IgD-negative memory B cell (primary cell): Measurements from ENCODE around the gene CYP19A1. TPM values are rescaled to one million over a fixed set of nuclear protein-coding genes. Genes with fewer than 3 reads are reported as not detected.

Experiments used
- H3K27ac Mint-ChIP-seq, 3 donors: one replicate each; pipeline ENCODE4 v1.8.0; 2020 to 2022; ENCODE audit warnings: mild to moderate bottlenecking in 3 of 3, mixed read lengths in 3 of 3, moderate library complexity in 1 of 3
- H3K27me3 Mint-ChIP-seq: one replicate; pipeline ENCODE4 v1.8.0; 2021; ENCODE audit warnings: mixed read lengths
- H3K36me3 Mint-ChIP-seq: one replicate; pipeline ENCODE4 v1.8.0; 2020; ENCODE audit warnings: mild to moderate bottlenecking, mixed read lengths
- H3K4me1 Mint-ChIP-seq, 3 donors: one replicate each; pipeline ENCODE4 v1.8.0; 2020 to 2022; ENCODE audit warnings: mixed read lengths in 3 of 3, mild to moderate bottlenecking in 1 of 3
- H3K4me3 Mint-ChIP-seq, 4 donors: one replicate each; pipeline ENCODE4 v1.8.0; 2020 to 2022; ENCODE audit warnings: mild to moderate bottlenecking in 4 of 4, mixed read lengths in 4 of 4, moderate library complexity in 3 of 4
- H3K9me3 Mint-ChIP-seq, 3 donors: one replicate each; pipeline ENCODE4 v1.8.0; 2020 to 2021; ENCODE audit warnings: mixed read lengths in 3 of 3, mild to moderate bottlenecking in 1 of 3
- polyA plus RNA-seq: library from polyadenylated mRNA; unstranded; fragments of 300-500 nt; fragmentation: Illumina TruSeq; gene quantifications from one replicate; pipeline ENCODE4 v1.2.3, GENCODE V29; 2021

The CYP19A1 gene
- polyA plus RNA-seq, 1 donor from 2014 or later, result not detected

DNA sequence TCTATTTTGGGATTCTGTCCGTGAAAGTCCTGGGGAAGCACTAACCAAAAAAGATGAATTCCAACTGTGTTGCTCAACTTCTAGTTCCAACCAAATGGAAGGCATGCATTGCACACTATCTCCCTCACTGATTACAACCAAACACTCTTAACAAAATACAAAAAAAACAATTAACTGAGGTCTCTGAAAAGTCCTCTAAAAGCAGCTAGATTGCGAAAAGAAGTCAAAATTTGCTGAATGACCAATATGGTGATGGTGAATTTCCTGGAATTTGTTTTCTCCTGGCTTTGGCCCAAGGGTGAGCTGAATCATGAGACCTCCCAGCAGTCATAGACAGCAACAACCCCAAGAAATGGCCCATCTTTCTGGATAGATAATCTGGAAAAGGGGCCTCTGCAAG lies 28.3 kb downstream of the CYP19A1 start:
- H3K36me3 Mint-ChIP-seq, result peaks cover 1% of the 10 kb centered on the region
- no peak overlapping the region for H3K4me3 Mint-ChIP-seq
- peaks cover 0 to 1% (median 0%) of the 10 kb centered on the region in 3 donors for H3K4me1 Mint-ChIP-seq
- peaks cover 4% of the 10 kb centered on the region for H3K27me3 Mint-ChIP-seq
- H3K27ac Mint-ChIP-seq, result no peak overlapping the region
- peaks cover 0 to under 1% (median 0%) of the 10 kb centered on the region in 3 donors for H3K9me3 Mint-ChIP-seq

- peaks cover 0 to 4% (median 1%) of the 10 kb centered on the region in 3 donors for H3K4me1 Mint-ChIP-seq
- no peaks in the 10 kb centered on the region for H3K9me3 Mint-ChIP-seq
- H3K27ac Mint-ChIP-seq, result no peak overlapping the region
- no peak overlapping the region for H3K4me3 Mint-ChIP-seq
- H3K36me3 Mint-ChIP-seq, result peaks cover 1% of the 10 kb centered on the region
- no peaks in the 10 kb centered on the region for H3K27me3 Mint-ChIP-seq
Observed at GRCh38 chr15:51307811-51308210, 30.6 kb downstream of the CYP19A1 start.

- Mint-ChIP-seq H3K9me3 (no peaks in the 10 kb centered on the region), H3K36me3 (peaks cover 1% of the 10 kb centered on the region), H3K27ac (no peak overlapping the region), H3K4me1 (peaks cover 0 to 4% (median 1%) of the 10 kb centered on the region in 3 donors), H3K4me3 (no peak overlapping the region), H3K27me3 (no peaks in the 10 kb centered on the region)
Observed at GRCh38 chr15:51307325-51307724, 31.1 kb downstream of the CYP19A1 start.

GRCh38 chr15:51303462-51303980 lies 34.9 kb downstream of the CYP19A1 start:
- H3K27me3 Mint-ChIP-seq, result no peaks in the 10 kb centered on the region
- no peak overlapping the region for H3K4me3 Mint-ChIP-seq
- no peaks in the 10 kb centered on the region for H3K9me3 Mint-ChIP-seq
- no peak overlapping the region for H3K27ac Mint-ChIP-seq
- peaks cover 0 to 4% (median 1%) of the 10 kb centered on the region in 3 donors for H3K4me1 Mint-ChIP-seq
- H3K36me3 Mint-ChIP-seq, result peaks cover 1% of the 10 kb centered on the region

DNA sequence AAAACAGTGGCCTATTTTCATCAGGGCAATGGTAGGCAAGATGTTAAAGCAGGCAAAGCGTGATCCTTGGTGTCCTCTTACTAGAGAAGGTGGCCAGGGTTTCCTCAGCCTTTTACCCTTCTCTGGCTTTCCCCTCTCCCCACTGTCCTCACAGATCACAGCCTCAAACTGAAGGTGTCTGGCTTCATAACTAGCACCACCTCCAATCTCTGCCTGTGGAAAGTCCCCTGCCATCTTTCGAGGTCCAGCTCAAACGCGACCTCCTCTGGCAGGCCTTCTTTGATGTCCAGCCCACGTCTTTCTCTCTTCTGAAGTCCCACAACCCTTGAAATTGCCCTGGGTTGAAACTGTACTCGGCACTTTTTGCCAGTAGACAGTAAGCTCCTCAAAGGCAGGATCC lies 35.9 kb downstream of the CYP19A1 start:
- Mint-ChIP-seq H3K4me1 (peaks cover 0 to 4% (median 0%) of the 10 kb centered on the region in 3 donors), H3K27ac (peak overlapping the region in 1 of 3 donors; percentile 37), H3K27me3 (no peaks in the 10 kb centered on the region), H3K36me3 (no peaks in the 10 kb centered on the region), H3K9me3 (peaks cover 0 to under 1% (median 0%) of the 10 kb centered on the region in 3 donors), H3K4me3 (no peak overlapping the region)

GRCh38 chr15:51299187-51300015 lies 39.0 kb downstream of the CYP19A1 start:
- Mint-ChIP-seq H3K27me3 (peaks cover 3% of the 10 kb centered on the region), H3K27ac (no peak overlapping the region), H3K9me3 (peaks cover 0 to 1% (median 0%) of the 10 kb centered on the region in 3 donors), H3K4me3 (no peak overlapping the region), H3K4me1 (peaks cover 0 to 4% (median 0%) of the 10 kb centered on the region in 3 donors), H3K36me3 (no peaks in the 10 kb centered on the region)

- Mint-ChIP-seq H3K27ac (no peak overlapping the region), H3K36me3 (no peaks in the 10 kb centered on the region)
Observed at GRCh38 chr15:51298620-51299019, 39.8 kb downstream of the CYP19A1 start.

GRCh38 chr15:51290720-51291119 lies 47.7 kb downstream of the CYP19A1 start:
- H3K4me3 Mint-ChIP-seq, result no peak overlapping the region
- peaks cover 4% of the 10 kb centered on the region for H3K27me3 Mint-ChIP-seq
- no peaks in the 10 kb centered on the region for H3K4me1 Mint-ChIP-seq
- no peak overlapping the region for H3K27ac Mint-ChIP-seq
- H3K36me3 Mint-ChIP-seq, result no peaks in the 10 kb centered on the region
- H3K9me3 Mint-ChIP-seq, result peaks cover 0 to 3% (median under 1%) of the 10 kb centered on the region in 3 donors

More at GRCh38 chr15:51298620-51299019, 39.8 kb downstream of the CYP19A1 start:
- peaks cover 0 to 1% (median 0%) of the 10 kb centered on the region in 3 donors for H3K4me1 Mint-ChIP-seq
- no peak overlapping the region for H3K4me3 Mint-ChIP-seq
- H3K9me3 Mint-ChIP-seq, result peaks cover 0 to 1% (median 0%) of the 10 kb centered on the region in 3 donors
- H3K27me3 Mint-ChIP-seq, result peaks cover 3% of the 10 kb centered on the region

DNA sequence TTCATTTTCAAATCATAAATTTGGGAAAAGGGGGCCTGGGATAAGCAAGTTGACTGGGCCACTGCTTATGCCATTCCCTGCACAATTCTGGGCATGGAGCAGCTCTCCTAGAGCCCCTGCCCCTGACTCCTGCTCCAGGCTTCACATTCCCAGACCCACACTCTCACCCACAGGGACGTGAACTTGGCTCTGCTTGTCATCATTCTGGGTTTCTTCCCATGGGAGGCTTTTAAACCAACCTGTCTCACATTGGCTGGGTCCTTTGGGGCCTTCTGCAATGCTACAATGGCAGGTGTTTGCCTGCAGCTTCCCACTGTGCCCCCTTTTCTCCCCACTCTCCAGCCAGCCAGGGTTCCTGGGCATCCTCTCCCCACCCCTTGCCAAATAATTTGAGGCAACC lies 49.1 kb downstream of the CYP19A1 start:
- H3K36me3 Mint-ChIP-seq, result no peaks in the 10 kb centered on the region
- H3K27ac Mint-ChIP-seq, result no peak overlapping the region
- H3K4me3 Mint-ChIP-seq, result no peak overlapping the region
- H3K9me3 Mint-ChIP-seq, result peaks cover 0 to 3% (median 2%) of the 10 kb centered on the region in 3 donors
- H3K27me3 Mint-ChIP-seq, result peaks cover 4% of the 10 kb centered on the region
- H3K4me1 Mint-ChIP-seq, result no peaks in the 10 kb centered on the region

- peaks cover 0 to 2% (median 2%) of the 10 kb centered on the region in 3 donors for H3K9me3 Mint-ChIP-seq
- H3K4me1 Mint-ChIP-seq, result no peaks in the 10 kb centered on the region
- H3K4me3 Mint-ChIP-seq, result no peak overlapping the region
- H3K27ac Mint-ChIP-seq, result peak overlapping the region in 1 of 3 donors; percentile 54
- H3K36me3 Mint-ChIP-seq, result no peaks in the 10 kb centered on the region
- peaks cover 4% of the 10 kb centered on the region for H3K27me3 Mint-ChIP-seq
Observed at GRCh38 chr15:51288143-51289065, 50.0 kb downstream of the CYP19A1 start.

DNA sequence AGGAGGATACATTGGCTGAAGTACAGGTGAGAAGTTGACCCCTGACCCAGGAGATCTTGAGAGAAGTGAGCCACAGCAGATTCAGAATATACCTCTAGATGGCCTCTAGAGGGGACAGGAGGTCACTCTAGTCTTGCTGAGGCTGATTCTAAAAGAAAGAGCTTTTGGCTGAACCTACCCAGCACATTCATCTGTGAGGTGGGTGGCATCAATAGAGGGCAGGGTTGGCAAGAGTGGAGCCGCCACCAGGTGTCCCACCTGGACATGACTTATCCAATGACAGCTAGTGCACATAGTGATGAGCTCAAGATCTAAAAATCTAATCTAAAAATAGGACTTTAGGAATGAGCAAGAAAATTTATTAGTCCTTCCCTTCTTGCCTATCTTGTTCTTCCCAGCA lies 51.6 kb downstream of the CYP19A1 start:
- Mint-ChIP-seq H3K9me3 (peaks cover 0 to 2% (median 0%) of the 10 kb centered on the region in 3 donors), H3K27me3 (peaks cover 2% of the 10 kb centered on the region), H3K4me3 (no peak overlapping the region), H3K4me1 (peaks cover 6 to 11% (median 11%) of the 10 kb centered on the region in 3 donors), H3K27ac (no peak overlapping the region), H3K36me3 (no peaks in the 10 kb centered on the region)

- Mint-ChIP-seq H3K27ac (peak overlapping the region in 1 of 3 donors; percentile 43), H3K4me3 (no peak overlapping the region), H3K4me1 (peaks cover 6 to 11% (median 11%) of the 10 kb centered on the region in 3 donors), H3K9me3 (peaks cover 0 to 2% (median 0%) of the 10 kb centered on the region in 3 donors), H3K36me3 (no peaks in the 10 kb centered on the region), H3K27me3 (no peaks in the 10 kb centered on the region)
Observed at GRCh38 chr15:51285399-51285798, 53.0 kb downstream of the CYP19A1 start.

DNA sequence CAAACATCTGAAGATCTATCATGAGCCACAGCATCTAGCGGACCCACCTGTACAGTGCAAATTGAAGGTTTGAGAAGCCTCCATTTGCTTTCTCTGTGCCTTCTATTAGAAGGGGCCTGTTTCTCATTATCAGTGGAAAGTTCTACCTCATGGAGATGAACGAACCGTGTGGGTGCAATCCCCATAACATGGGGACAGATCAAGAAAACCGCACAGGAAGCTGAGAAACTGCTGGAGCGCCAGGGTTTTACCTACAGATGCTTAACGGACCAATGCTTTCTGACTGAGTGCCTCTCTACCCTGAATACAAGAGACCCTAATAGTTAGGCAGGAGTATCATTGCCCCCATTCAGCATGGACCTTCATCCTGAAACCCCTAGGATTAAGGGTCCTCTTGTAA lies 53.5 kb downstream of the CYP19A1 start:
- Mint-ChIP-seq H3K27ac (no peak overlapping the region), H3K4me1 (peaks cover 6 to 11% (median 11%) of the 10 kb centered on the region in 3 donors), H3K36me3 (no peaks in the 10 kb centered on the region), H3K27me3 (no peaks in the 10 kb centered on the region), H3K4me3 (peak overlapping the region in 1 of 4 donors; percentile 69), H3K9me3 (peaks cover 0 to 2% (median 0%) of the 10 kb centered on the region in 3 donors)

DNA sequence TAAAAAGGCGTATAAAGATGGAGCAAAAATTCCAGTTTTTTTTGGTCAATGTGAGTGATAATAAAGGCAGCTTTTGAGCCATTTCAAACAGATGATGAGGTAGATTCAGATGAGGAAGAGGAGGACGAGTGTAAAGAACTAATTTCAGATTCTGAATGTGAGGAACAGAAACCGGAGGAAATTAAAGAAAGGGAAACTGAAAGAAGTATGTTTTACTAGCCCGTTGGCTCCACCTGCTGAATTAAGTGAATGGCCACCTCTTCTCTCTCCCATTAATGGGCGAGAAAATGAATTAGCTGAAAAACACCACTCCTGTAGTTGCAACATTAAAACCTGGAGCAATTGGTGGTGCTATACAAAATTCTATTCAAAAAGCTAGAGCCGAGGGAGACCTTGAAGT lies 55.4 kb downstream of the CYP19A1 start:
- H3K27ac Mint-ChIP-seq, result peak overlapping the region in 1 of 3 donors; percentile 46
- H3K9me3 Mint-ChIP-seq, result peaks cover 0 to 2% (median 0%) of the 10 kb centered on the region in 3 donors
- H3K4me3 Mint-ChIP-seq, result peak overlapping the region in 2 of 4 donors; percentile 33 to 85
- H3K36me3 Mint-ChIP-seq, result peaks cover 3% of the 10 kb centered on the region
- H3K27me3 Mint-ChIP-seq, result peaks cover 3% of the 10 kb centered on the region
- peaks cover 6 to 11% (median 11%) of the 10 kb centered on the region in 3 donors for H3K4me1 Mint-ChIP-seq
